Mononuclear cell (primary cell): ENCODE measurements around the gene OMD. TPM values are rescaled to one million over a fixed set of nuclear protein-coding genes. Genes with fewer than 3 reads are reported as not detected.

Experiments used
- H3K27me3 ChIP-seq: 2 replicates; pipeline ENCODE4 v1.6.0; 2011; ENCODE audit warnings: low read length, control low read depth; ENCODE audit not compliant: insufficient read depth
- H3K4me1 ChIP-seq: 2 replicates; pipeline ENCODE4 v1.5.1; 2011; ENCODE audit warnings: mild to moderate bottlenecking, low read length, control low read depth; ENCODE audit not compliant: insufficient read depth
- H3K4me3 ChIP-seq: 2 replicates; pipeline ENCODE4 v1.5.1; 2011; ENCODE audit warnings: mild to moderate bottlenecking, low read length, moderate library complexity
- H3K9me3 ChIP-seq: 2 replicates; pipeline ENCODE4 v1.5.1; 2011; ENCODE audit warnings: low read depth, mild to moderate bottlenecking, control low read depth, low read length
- total RNA-seq: library from RNA; depleted of rRNA; stranded (reverse); fragments of >200 nt; gene quantifications from one replicate; pipeline ENCODE4 v1.2.3, GENCODE V29; 2012

OMD gene
- total RNA-seq, 1 donor = not detected

DNA sequence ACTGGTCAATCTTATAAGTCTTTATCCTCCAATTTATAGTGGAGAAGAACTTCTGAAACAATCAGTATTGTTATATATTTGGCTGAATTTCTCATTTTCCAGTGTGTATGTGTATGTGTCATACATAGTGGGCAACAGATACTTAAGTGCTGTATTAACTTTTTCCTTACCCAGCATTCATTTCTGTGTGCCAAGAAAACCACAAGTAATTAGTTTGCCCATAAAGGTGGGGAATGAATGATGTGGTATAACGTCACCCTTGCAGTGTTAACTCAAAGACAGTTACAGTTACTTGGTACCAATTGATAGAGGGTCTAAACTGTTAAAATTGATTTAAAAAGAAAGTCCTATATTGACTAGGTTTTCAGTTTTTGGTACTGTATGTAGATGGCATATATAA, 21.9 kb downstream of the OMD start:
- Histone ChIP-seq H3K4me1 (peaks cover 17% of the 10 kb centered on the region), H3K4me3 (no peak overlapping the region), H3K27me3 (no peaks in the 10 kb centered on the region), H3K9me3 (no peaks in the 10 kb centered on the region)

DNA sequence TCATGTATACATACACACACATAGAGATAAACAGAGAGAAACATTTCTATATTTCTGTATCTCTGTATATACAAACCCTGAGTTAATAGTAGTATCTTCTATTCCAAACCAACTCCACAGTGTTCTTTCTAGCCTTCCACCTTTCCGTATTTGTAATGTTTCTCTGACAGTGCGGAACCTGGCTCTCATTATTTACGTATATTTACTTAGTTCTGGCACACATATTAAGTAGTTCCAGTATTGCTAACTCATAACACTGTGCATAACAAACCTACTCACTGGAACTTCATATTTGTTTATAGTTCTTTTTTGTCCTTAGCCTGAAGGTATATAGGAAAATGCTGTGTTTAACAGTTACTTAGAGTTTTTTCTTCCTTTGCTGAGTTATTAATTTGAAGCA, 26.4 kb downstream of the OMD start:
- Histone ChIP-seq H3K4me3 (no peak overlapping the region), H3K4me1 (no peaks in the 10 kb centered on the region), H3K27me3 (no peaks in the 10 kb centered on the region), H3K9me3 (no peaks in the 10 kb centered on the region)

- H3K4me3 ChIP-seq = no peak overlapping the region
- H3K4me1 ChIP-seq = no peaks in the 10 kb centered on the region
- H3K27me3 ChIP-seq = no peaks in the 10 kb centered on the region
- no peaks in the 10 kb centered on the region for H3K9me3 ChIP-seq
Measured at GRCh38 chr9:92395617-92396016, 28.7 kb downstream of the OMD start.

GRCh38 chr9:92393686-92394085, 30.6 kb downstream of the OMD start:
- Histone ChIP-seq H3K4me1 (no peaks in the 10 kb centered on the region), H3K9me3 (no peaks in the 10 kb centered on the region), H3K4me3 (no peak overlapping the region), H3K27me3 (no peaks in the 10 kb centered on the region)

- no peaks in the 10 kb centered on the region for H3K4me1 ChIP-seq
- H3K4me3 ChIP-seq = no peak overlapping the region
- H3K9me3 ChIP-seq = no peaks in the 10 kb centered on the region
- no peaks in the 10 kb centered on the region for H3K27me3 ChIP-seq
Measured at GRCh38 chr9:92392690-92393089, 31.6 kb downstream of the OMD start.

DNA sequence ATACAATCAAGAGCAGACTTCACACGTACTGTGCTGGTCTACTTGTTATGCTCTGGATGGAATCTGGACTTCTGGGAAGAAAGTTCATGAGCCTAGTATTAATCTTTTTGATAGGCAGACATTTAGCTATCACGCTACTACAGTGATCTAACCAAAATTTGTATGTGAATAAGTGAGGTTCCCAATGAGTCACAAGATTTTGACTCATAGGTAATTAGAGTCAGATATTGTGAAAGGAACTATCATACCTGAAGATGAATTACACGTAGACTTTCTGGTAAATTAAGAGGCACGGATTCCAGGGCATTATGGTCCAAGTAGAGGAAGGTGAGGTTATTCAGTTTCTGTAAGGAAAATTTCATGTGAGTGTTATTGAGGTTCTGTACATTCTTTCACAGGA, 38.3 kb downstream of the OMD start:
- H3K27me3 ChIP-seq = no peaks in the 10 kb centered on the region
- H3K9me3 ChIP-seq = no peaks in the 10 kb centered on the region
- H3K4me1 ChIP-seq = no peaks in the 10 kb centered on the region
- no peak overlapping the region for H3K4me3 ChIP-seq

DNA sequence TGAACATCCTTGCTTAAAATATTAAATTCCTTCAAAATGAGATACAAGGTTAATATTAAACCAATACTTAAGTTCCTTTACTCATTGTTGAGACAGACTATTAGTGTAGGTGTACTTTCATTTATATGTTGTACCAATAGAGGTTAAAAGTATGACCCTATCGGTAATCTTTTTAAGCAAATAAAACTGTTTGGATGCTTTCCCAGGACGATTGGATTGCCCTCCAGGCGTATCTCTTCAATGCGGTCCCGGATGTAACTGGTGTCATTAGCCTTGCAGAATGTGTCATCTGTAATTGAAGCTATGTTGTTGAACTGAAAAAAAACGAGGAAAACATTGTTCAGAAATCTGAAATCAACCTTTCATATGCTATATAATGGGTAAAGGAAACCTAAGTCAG, 38.8 kb downstream of the OMD start:
- no peaks in the 10 kb centered on the region for H3K27me3 ChIP-seq
- no peak overlapping the region for H3K4me3 ChIP-seq
- no peaks in the 10 kb centered on the region for H3K9me3 ChIP-seq
- no peaks in the 10 kb centered on the region for H3K4me1 ChIP-seq

- H3K27me3 ChIP-seq = no peaks in the 10 kb centered on the region
- no peaks in the 10 kb centered on the region for H3K4me1 ChIP-seq
- no peaks in the 10 kb centered on the region for H3K9me3 ChIP-seq
- H3K4me3 ChIP-seq = no peak overlapping the region
Measured at GRCh38 chr9:92385001-92385400, 39.3 kb downstream of the OMD start.

- H3K4me1 ChIP-seq = no peaks in the 10 kb centered on the region
- no peaks in the 10 kb centered on the region for H3K27me3 ChIP-seq
Measured at GRCh38 chr9:92384375-92384774, 39.9 kb downstream of the OMD start.

GRCh38 chr9:92381775-92382174, 42.5 kb downstream of the OMD start:
- Histone ChIP-seq H3K4me3 (no peak overlapping the region), H3K27me3 (no peaks in the 10 kb centered on the region), H3K4me1 (no peaks in the 10 kb centered on the region), H3K9me3 (no peaks in the 10 kb centered on the region)

More at GRCh38 chr9:92384375-92384774, 39.9 kb downstream of the OMD start:
- Histone ChIP-seq H3K4me3 (no peak overlapping the region), H3K9me3 (no peaks in the 10 kb centered on the region)

GRCh38 chr9:92380603-92381002, 43.7 kb downstream of the OMD start:
- no peaks in the 10 kb centered on the region for H3K27me3 ChIP-seq
- no peaks in the 10 kb centered on the region for H3K9me3 ChIP-seq
- no peaks in the 10 kb centered on the region for H3K4me1 ChIP-seq
- no peak overlapping the region for H3K4me3 ChIP-seq

- H3K4me1 ChIP-seq = no peaks in the 10 kb centered on the region
- H3K4me3 ChIP-seq = no peak overlapping the region
- H3K9me3 ChIP-seq = peaks cover 5% of the 10 kb centered on the region
- no peaks in the 10 kb centered on the region for H3K27me3 ChIP-seq
Measured at GRCh38 chr9:92378865-92379560, 45.3 kb downstream of the OMD start.

GRCh38 chr9:92377876-92378275, 46.4 kb downstream of the OMD start:
- Histone ChIP-seq H3K4me3 (no peak overlapping the region), H3K27me3 (no peaks in the 10 kb centered on the region), H3K4me1 (no peaks in the 10 kb centered on the region), H3K9me3 (peaks cover 5% of the 10 kb centered on the region)

DNA sequence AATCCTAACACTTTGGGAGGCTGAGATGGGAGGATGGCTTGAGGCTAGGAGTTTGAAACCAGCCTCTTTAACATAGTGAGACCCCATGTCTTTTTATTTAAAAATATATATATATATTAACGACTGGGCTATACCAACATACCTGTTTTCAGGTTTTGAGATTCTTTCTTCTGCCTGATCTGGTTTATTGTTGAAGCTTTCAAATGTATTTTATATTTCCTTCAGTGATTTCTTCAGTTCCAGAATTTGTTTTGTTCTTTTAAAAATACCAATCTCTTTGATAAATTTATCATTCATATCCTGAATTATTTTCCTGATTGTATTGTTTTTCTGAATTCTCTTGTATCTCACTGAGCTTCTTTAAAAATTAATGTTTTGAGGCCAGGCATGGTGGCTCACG, 51.1 kb downstream of the OMD start:
- Histone ChIP-seq H3K4me1 (no peaks in the 10 kb centered on the region), H3K27me3 (no peaks in the 10 kb centered on the region), H3K4me3 (no peak overlapping the region), H3K9me3 (peaks cover 13% of the 10 kb centered on the region)

DNA sequence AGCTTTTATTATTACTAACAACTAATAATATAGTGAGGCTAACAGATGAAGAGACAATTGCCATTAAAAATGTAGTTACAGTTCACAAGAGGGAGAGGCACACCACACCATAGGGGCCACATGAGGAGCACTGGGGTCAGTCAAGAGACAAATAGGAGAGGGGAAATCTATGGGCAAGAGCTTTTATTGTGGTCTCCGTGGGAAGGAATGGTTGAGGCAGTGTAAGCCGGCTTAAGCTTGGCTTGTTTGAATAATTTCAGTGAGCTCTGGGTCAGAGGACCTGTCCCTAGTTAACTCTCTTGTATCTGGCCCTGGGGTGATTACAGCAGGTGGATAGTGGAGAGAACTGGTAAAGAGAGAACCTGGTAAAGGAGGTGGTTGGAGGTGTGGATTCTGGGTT, 55.2 kb downstream of the OMD start:
- H3K4me1 ChIP-seq = no peaks in the 10 kb centered on the region
- no peaks in the 10 kb centered on the region for H3K27me3 ChIP-seq
- H3K4me3 ChIP-seq = no peak overlapping the region
- H3K9me3 ChIP-seq = peaks cover 8% of the 10 kb centered on the region
